WTC11 (cell line): Measurements from ENCODE around the gene C1QL1. TPM values are rescaled to one million over a fixed set of nuclear protein-coding genes. Genes with fewer than 3 reads are reported as not detected.
A peak's percentile ranks its signal among the peaks of the same experiment; 100 is the strongest.

Experiments
- ATAC-seq: fragments of 200-7000 bp; cut with Tn5 transposase; 2 replicates; pipeline ENCODE4 v1.10.0; 2021; ENCODE audit warnings: mild to moderate bottlenecking, moderate library complexity
- CTCF ChIA-PET: fragments of 300-600 bp; sonication (Branson Sonifier 250); formaldehyde crosslinking; loops from one replicate; lab custom pipeline; 2021; ENCODE audit warnings: antibody characterized with exemption; lab: Charles Lee
- POLR2A ChIA-PET: fragments of 350-600 bp; sonication (Branson Sonifier 250); formaldehyde crosslinking; loops from one replicate; lab custom pipeline; 2021; ENCODE audit warnings: antibody characterized with exemption; lab: Charles Lee
- DNase-seq: peaks from one replicate; pipeline ENCODE4 v3.0.0; 2021; ENCODE audit warnings: low spot score
- H3K27ac Mint-ChIP-seq: 2 replicates; pipeline ENCODE4 v1.8.0; 2021; ENCODE audit warnings: mixed read lengths
- H3K27me3 Mint-ChIP-seq: 2 replicates; pipeline ENCODE4 v1.8.0; 2021; ENCODE audit warnings: low read depth, mild to moderate bottlenecking, moderate library complexity, mixed read lengths
- H3K36me3 Mint-ChIP-seq: 2 replicates; pipeline ENCODE4 v1.8.0; 2021; ENCODE audit warnings: mixed read lengths
- H3K4me1 Mint-ChIP-seq: 2 replicates; pipeline ENCODE4 v1.8.0; 2022; ENCODE audit warnings: mixed read lengths
- H3K4me3 Mint-ChIP-seq: 2 replicates; pipeline ENCODE4 v1.8.0; 2021; ENCODE audit warnings: mild to moderate bottlenecking, moderate library complexity, mixed read lengths
- H3K9me3 Mint-ChIP-seq: 2 replicates; pipeline ENCODE4 v1.8.0; 2021; ENCODE audit warnings: mixed read lengths
- EMX1 ChIP-seq: fragments of 250-450 bp; sonication (Bioruptor Pico); IDR thresholded peaks from 2 replicates; pipeline ENCODE4 v1.8.0; 2021; ENCODE audit warnings: mild to moderate bottlenecking
- ESRRA ChIP-seq: sonication (generic); formaldehyde crosslinking; IDR thresholded peaks from 2 replicates; pipeline ENCODE4 v1.8.1; 2022; ENCODE audit warnings: mild to moderate bottlenecking, missing genetic modification reagents, borderline replicate concordance
- ETV6 ChIP-seq: sonication (generic); formaldehyde crosslinking; IDR thresholded peaks from 2 replicates; pipeline ENCODE4 v1.8.1; 2022; ENCODE audit warnings: mild to moderate bottlenecking, missing genetic modification reagents
- GABPB1 ChIP-seq: sonication (generic); formaldehyde crosslinking; IDR thresholded peaks from 2 replicates; pipeline ENCODE4 v1.8.1; 2023; ENCODE audit warnings: mild to moderate bottlenecking, missing genetic modification reagents
- HMGA2 ChIP-seq: fragments of 250-450 bp; sonication (Bioruptor Pico); IDR thresholded peaks from 2 replicates; pipeline ENCODE4 v1.4.0; 2021; ENCODE audit warnings: mild to moderate bottlenecking, moderate library complexity
- JAZF1 ChIP-seq: fragments of 250-450 bp; sonication (Bioruptor Pico); IDR thresholded peaks from 2 replicates; pipeline ENCODE4 v1.9.0; 2021; ENCODE audit warnings: moderate library complexity, mild to moderate bottlenecking, inconsistent platforms
- KAT7 ChIP-seq: sonication (generic); formaldehyde crosslinking; IDR thresholded peaks from 2 replicates; pipeline ENCODE4 v1.8.1; 2023; ENCODE audit warnings: missing genetic modification reagents, mild to moderate bottlenecking, borderline replicate concordance
- MXD4 ChIP-seq: fragments of 250-450 bp; sonication (Bioruptor Pico); IDR thresholded peaks from 2 replicates; pipeline ENCODE4 v1.8.0; 2021; ENCODE audit warnings: mild to moderate bottlenecking, moderate library complexity, borderline replicate concordance
- NFATC4 ChIP-seq: fragments of 250-450 bp; sonication (Bioruptor Pico); IDR thresholded peaks from 2 replicates; pipeline ENCODE4 v1.9.0; 2021; ENCODE audit warnings: mild to moderate bottlenecking
- SMAD3 ChIP-seq: sonication (generic); formaldehyde crosslinking; IDR thresholded peaks from 2 replicates; pipeline ENCODE4 v1.8.0; 2022; ENCODE audit warnings: missing genetic modification reagents, mild to moderate bottlenecking, borderline replicate concordance
- SOX15 ChIP-seq: fragments of 250-450 bp; sonication (Bioruptor Pico); IDR thresholded peaks from 2 replicates; pipeline ENCODE4 v1.9.0; 2021; ENCODE audit warnings: mild to moderate bottlenecking
- ZNF121 ChIP-seq: sonication (generic); formaldehyde crosslinking; IDR thresholded peaks from 2 replicates; pipeline ENCODE4 v1.8.0; 2023; ENCODE audit warnings: missing genetic modification reagents
- ZNF263 ChIP-seq: sonication (generic); formaldehyde crosslinking; IDR thresholded peaks from 2 replicates; pipeline ENCODE4 v1.8.1; 2022; ENCODE audit warnings: low read depth, mild to moderate bottlenecking, moderate library complexity, missing genetic modification reagents
- ZNF396 ChIP-seq: fragments of 250-450 bp; sonication (Bioruptor Pico); IDR thresholded peaks from 2 replicates; pipeline ENCODE4 v1.8.0; 2021; ENCODE audit warnings: mild to moderate bottlenecking, moderate library complexity, borderline replicate concordance
- total RNA-seq: library from RNA; stranded (reverse); gene quantifications from 3 replicates; pipeline ENCODE4 v1.2.3, GENCODE V29; 2021
- TF ChIP-seq, protein P1 (sequence below): sonication (generic); formaldehyde crosslinking; IDR thresholded peaks from 2 replicates; pipeline ENCODE4 v1.8.0; 2022; ENCODE audit warnings: mild to moderate bottlenecking, missing genetic modification reagents
- TF ChIP-seq, protein P2 (sequence below): fragments of 250-450 bp; sonication (Bioruptor Pico); IDR thresholded peaks from 2 replicates; pipeline ENCODE4 v1.9.0; 2021; ENCODE audit warnings: mild to moderate bottlenecking
- TF ChIP-seq, protein P3 (sequence below): fragments of 200-600 bp; IDR thresholded peaks from 2 replicates; pipeline ENCODE4 v1.8.0; 2022; ENCODE audit warnings: antibody characterized with exemption
- TF ChIP-seq, protein P4 (sequence below): sonication (generic); formaldehyde crosslinking; IDR thresholded peaks from 2 replicates; pipeline ENCODE4 v1.8.1; 2022; ENCODE audit warnings: low read depth, mild to moderate bottlenecking, moderate library complexity, missing genetic modification reagents, borderline replicate concordance

Gene C1QL1
- total RNA-seq, 1 experiment from 2014 or later = 13.4 TPM

DNA sequence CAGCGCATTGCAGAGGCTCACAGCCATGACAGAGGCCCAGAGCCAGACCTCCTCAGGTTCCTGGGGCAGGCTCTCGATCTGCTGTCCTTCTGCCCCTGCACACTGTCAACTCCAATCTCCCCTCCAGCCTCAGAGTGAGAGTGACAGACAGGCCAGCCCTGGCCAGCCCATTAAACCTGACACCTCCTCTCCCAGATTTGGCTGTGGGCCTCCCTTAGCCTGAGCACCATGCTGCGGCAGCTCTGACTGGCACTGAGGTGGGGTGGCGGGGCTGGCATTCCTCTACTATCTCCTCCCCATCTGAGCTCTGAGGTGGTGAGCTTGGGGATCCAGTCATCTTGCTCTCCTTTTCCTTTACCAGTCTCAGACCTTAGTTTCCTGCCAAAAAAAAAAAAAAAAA is 15.5 kb upstream of the C1QL1 start:
- Mint-ChIP-seq H3K36me3 (no peaks in the 10 kb centered on the region), H3K4me1 (peaks cover 20% of the 10 kb centered on the region), H3K9me3 (no peaks in the 10 kb centered on the region), H3K4me3 (no peak overlapping the region), H3K27me3 (peaks cover 5% of the 10 kb centered on the region), H3K27ac (no peak overlapping the region)
- ChIA-PET CTCF (interaction anchor here (0.6 to 1.0 kb wide), 2 partner anchors 15 to 330 kb away, joined by 3 read pairs; partner anchors contain the start of gene C1QL1), POLR2A (interaction anchor here (0.6 to 0.7 kb wide), 2 partner anchors 35 to 73 kb away, joined by 3 to 6 read pairs; no protein-coding TSS in a partner anchor)
- ATAC-seq = no peak
- no peak for DNase-seq
- TF ChIP-seq MXD4 = no peak
- no peak for TF ChIP-seq ZNF121
- TF ChIP-seq KAT7 (CRISPR knock-in tag) = no peak
- TF ChIP-seq HMGA2 (CRISPR knock-in tag) = no peak
- TF ChIP-seq, protein P1, sequence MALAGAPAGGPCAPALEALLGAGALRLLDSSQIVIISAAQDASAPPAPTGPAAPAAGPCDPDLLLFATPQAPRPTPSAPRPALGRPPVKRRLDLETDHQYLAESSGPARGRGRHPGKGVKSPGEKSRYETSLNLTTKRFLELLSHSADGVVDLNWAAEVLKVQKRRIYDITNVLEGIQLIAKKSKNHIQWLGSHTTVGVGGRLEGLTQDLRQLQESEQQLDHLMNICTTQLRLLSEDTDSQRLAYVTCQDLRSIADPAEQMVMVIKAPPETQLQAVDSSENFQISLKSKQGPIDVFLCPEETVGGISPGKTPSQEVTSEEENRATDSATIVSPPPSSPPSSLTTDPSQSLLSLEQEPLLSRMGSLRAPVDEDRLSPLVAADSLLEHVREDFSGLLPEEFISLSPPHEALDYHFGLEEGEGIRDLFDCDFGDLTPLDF (CRISPR knock-in tag) = no peak
- no peak for TF ChIP-seq SOX15 (CRISPR knock-in tag)
- no peak for TF ChIP-seq ETV6 (CRISPR knock-in tag)
- TF ChIP-seq ESRRA = no peak
- no peak for TF ChIP-seq NFATC4
- TF ChIP-seq, protein P2, sequence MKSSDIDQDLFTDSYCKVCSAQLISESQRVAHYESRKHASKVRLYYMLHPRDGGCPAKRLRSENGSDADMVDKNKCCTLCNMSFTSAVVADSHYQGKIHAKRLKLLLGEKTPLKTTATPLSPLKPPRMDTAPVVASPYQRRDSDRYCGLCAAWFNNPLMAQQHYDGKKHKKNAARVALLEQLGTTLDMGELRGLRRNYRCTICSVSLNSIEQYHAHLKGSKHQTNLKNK = no peak
- TF ChIP-seq, protein P3, sequence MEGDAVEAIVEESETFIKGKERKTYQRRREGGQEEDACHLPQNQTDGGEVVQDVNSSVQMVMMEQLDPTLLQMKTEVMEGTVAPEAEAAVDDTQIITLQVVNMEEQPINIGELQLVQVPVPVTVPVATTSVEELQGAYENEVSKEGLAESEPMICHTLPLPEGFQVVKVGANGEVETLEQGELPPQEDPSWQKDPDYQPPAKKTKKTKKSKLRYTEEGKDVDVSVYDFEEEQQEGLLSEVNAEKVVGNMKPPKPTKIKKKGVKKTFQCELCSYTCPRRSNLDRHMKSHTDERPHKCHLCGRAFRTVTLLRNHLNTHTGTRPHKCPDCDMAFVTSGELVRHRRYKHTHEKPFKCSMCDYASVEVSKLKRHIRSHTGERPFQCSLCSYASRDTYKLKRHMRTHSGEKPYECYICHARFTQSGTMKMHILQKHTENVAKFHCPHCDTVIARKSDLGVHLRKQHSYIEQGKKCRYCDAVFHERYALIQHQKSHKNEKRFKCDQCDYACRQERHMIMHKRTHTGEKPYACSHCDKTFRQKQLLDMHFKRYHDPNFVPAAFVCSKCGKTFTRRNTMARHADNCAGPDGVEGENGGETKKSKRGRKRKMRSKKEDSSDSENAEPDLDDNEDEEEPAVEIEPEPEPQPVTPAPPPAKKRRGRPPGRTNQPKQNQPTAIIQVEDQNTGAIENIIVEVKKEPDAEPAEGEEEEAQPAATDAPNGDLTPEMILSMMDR = no peak

DNA sequence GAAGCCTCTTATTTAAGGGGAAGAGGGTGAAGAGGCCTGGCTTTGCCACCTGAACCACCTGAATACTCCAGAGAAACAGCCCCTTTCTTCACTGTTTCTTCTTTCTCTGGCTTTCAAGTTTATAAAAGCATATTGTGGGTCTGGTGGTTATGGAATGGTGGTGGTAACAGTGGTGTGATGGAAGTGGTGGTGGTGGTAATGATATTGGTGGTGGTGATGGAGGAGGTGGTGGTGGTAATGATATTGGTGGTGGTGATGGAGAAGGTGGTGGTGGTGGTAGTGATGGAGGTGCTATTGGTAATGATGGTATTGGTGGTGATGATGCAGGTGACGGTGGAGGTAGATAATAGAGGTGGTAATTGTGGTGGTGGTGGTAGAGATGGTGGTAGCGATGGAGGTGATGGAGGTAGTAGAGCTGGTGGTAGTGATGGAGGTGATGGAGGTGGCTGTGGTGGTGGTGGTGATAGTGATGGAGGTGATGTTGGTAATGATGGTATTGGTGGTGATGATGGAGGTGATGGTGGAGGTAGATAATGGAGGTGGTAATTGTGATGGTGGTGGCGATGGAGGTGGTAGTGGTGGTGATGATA is 14.1 kb upstream of the C1QL1 start:
- H3K4me1 Mint-ChIP-seq = peaks cover 22% of the 10 kb centered on the region
- ChIA-PET POLR2A (no interaction called here), CTCF (no interaction called here)
- H3K27ac Mint-ChIP-seq = no peak overlapping the region
- no peak overlapping the region for H3K4me3 Mint-ChIP-seq
- DNase-seq = no peak
- H3K36me3 Mint-ChIP-seq = no peaks in the 10 kb centered on the region
- no peak for ATAC-seq
- peaks cover 5% of the 10 kb centered on the region for H3K27me3 Mint-ChIP-seq
- TF ChIP-seq ZNF263 (CRISPR knock-in tag) = no peak
- TF ChIP-seq ESRRA = no peak
- TF ChIP-seq, protein P4, sequence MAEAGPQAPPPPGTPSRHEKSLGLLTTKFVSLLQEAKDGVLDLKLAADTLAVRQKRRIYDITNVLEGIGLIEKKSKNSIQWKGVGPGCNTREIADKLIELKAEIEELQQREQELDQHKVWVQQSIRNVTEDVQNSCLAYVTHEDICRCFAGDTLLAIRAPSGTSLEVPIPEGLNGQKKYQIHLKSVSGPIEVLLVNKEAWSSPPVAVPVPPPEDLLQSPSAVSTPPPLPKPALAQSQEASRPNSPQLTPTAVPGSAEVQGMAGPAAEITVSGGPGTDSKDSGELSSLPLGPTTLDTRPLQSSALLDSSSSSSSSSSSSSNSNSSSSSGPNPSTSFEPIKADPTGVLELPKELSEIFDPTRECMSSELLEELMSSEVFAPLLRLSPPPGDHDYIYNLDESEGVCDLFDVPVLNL (CRISPR knock-in tag) = no peak
- no peak for TF ChIP-seq ZNF396 (CRISPR knock-in tag)
- H3K9me3 Mint-ChIP-seq = no peaks in the 10 kb centered on the region

DNA sequence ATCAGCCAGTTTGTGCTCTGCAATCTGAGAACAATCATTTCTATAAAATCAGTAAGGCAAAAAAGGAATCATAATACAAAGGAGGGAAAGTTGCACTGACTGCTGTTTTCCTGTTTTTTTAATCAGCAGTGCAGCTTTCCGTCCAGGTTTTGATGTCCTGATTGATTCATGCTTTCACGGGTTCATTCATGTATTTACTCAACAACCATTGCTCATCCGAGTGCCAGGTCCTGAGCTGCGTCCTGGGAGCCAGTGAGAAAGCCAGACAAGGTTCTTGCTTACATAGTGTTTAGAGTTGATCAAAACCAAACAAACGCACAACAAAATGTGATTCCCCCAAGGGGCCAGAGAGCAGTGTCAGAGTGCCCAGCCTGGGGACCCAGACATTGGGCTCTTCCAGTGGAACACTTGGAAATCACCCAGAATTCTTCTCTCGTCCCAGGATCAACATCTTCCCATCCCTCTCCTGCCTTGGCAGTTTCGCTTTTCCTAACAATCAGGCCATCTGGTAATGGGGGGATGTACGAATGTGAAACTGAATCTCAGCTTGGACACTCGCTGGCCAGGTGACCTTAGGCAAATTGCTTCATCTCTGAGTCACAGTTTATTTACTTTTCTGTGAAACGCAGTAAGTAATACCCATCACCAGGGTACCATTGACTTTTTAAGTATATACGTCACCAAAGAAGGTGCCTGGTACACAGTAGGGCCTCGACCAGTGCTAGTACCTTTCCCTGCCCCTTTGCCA is 13.3 kb upstream of the C1QL1 start:
- no peak overlapping the region for H3K27ac Mint-ChIP-seq
- H3K9me3 Mint-ChIP-seq = no peaks in the 10 kb centered on the region
- H3K27me3 Mint-ChIP-seq = peaks cover 5% of the 10 kb centered on the region
- ATAC-seq (no peak), DNase-seq (no peak)
- H3K4me3 Mint-ChIP-seq = no peak overlapping the region
- ChIA-PET CTCF (interaction anchor here (0.8 kb wide), 1 partner anchor 154 kb away, joined by 3 read pairs; the partner anchor contains the start of gene ACBD4), POLR2A (no interaction called here)
- H3K4me1 Mint-ChIP-seq = peaks cover 17% of the 10 kb centered on the region
- no peaks in the 10 kb centered on the region for H3K36me3 Mint-ChIP-seq
- TF ChIP-seq SMAD3 (CRISPR knock-in tag) (no peak), JAZF1 (CRISPR knock-in tag) (no peak), GABPB1 (peak; percentile 83), EMX1 (CRISPR knock-in tag) (no peak)
- TF ChIP-seq, all 79 proteins: peak for 1
